HG03039 (cell line): ENCODE measurements around the gene TMEM229B.

Experiments
- ATAC-seq: cut with Tn5 transposase; IDR thresholded peaks from one replicate; pipeline ENCODE4 v1.9.1; 2021; ENCODE audit warnings: mild to moderate bottlenecking, moderate library complexity; ENCODE audit not compliant: unreplicated experiment

TMEM229B gene

DNA sequence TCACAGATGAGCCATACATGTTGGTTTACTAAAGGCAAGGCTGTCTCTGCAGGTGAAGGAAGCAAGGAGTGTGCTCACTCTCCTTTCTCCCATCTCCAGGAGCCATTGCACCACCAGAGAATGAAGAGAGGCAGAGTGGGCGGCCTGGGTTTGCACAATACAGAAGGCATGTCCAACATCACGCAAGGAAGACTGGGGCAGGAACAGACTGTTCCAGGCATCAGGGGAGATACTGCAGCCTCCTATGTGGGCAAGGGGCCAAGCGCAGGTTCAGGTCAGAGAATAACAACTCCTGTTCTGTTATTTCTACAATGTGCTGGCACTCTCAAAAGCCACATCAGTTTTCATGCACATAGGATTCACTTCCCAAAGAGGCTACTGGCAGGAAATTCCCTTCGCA lies 1.7 kb upstream of the TMEM229B start:
- no peak for ATAC-seq

DNA sequence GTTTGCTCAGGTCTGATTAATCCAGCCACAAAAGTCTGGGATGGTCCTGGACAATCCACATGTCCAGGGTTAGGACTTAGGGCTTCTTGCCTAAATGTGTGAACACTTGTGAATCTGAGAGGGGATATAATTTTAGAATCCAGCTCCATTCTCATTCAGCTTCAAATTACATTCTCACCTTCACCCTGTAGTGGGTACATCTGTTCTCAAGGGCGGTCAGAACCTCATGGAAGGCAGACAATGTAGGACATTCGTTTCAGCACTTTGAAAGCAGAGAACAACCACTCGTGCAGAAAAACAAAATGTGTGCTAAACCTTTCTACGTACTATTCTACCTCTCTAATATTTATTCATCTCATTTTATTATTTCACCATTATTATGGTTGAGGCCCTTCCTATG lies 1.2 kb downstream of the TMEM229B start:
- no peak for ATAC-seq

DNA sequence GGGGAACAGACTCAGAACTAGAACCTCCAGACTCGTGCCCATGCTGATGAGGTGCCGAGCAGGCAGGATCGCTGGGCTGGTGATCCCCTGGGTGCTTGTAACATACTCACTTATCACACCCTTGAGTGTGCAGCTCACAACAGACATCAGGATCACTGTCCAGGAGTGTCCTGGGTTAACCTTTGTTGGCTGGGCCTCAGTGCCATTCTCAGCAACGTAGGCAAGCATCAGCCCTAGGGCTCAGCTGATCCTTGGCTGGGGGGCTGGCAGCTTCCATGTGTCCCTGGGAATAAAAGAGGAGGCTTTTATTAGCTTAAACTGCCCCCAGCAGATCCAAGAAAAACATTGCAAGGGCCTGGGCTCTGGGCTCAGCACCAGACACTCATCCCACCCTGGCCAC lies 1.6 kb downstream of the TMEM229B start:
- ATAC-seq, result no peak

DNA sequence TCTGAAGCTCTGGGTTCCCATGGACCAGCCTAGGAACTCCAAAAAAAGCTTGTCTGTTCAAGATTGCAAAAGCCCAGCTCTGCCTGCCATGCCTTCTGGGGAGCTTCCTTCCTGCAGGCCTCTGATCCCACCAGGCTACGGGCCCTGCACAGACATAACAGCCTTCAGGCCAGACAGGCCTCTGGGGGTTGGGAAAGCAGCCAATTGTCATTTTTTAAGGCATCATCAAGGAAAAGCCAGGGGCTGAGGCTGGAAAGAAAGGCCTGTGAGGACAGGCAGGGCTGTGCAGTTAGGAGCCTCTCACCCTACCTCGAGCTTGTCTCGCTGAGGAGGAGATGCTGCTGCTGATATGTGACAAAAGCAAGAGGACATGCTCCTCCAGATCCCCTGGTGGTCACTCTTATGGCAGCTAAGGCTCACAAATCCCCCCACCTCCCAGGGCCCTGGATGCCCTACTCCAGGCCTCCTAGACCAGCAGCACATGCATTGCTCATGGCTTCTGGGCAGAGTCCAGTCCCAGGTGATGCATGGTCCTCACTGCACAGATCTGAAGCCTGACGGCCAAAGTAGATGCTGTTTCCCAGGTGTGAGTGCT lies 2.9 kb downstream of the TMEM229B start:
- ATAC-seq, result no peak

DNA sequence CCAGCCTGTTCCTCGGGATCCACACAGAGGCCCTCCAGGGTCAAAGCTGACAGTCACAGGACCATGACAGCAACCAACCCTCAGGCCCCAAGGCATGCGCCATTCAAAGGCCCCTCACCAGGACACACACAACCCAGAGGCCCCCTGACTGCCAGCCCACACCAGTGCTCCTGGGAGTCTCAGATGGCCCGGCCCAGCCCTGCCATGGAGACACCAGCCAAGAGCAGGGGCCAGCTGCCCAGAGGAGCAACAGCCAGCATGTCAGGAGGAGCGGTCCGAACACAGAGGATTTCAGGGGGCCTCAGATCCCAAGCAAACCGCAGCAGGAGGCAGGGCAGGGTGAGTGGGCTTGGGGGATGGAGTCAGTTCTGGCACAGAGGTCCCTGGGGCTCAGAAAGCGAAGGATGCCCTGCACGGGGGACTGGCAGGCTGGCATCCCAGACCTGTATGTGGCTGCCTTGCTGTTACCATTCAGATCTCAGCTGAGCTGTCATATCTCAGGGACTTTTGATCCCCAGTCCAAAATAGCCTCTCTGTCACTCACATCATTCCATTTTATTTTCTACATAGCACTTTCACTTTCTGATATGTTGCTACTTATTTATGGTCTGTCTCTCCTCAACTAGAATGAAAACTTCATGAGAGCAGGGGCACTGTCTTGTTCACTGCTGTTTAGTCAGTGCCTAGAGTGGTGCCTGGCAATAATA lies 4.8 kb downstream of the TMEM229B start:
- no peak for ATAC-seq

DNA sequence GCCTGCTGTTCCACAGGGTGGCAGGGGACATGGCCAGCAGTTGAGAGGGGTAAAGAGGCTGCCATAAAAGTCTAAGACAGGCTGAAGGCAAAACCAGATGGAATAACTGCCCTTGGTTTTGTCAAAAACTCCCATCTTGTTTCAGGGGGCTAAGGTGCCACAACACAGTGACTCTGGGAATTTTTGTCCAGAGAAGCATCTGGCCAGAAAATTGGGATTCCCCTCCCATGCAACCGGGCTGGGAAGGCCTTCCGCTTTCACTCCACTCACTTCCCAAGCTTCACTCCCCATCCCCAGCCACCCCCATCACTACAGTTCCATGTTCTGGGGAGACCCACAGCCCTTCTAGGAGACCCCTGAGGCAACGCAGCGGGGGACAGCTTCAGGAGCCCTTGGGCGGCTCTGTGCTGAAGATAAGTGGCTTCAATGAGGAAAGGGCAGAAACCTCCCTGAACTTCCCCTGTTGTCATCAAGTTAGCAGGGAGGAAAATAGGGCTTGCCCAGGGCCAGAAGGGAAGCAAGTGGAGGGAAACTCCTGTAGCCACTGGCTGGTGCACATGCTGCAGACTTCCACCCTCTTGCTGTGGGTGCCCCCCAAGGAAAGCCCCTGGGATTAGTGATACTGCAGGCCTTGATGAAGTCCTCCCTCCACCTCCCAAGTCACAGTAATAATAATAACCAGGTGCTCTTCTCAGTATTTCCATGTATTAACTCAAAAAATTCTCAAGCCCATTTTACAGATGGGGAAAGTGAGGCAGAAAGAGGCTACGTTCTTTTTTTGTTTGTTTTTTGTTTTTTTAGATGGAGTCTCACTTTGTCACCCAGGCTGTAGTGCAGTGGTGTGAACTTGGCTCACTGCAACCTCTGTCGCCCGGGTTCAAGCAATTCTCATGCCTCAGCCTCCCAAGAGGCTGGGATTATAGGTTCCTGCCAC lies 6.0 kb downstream of the TMEM229B start:
- ATAC-seq, result no peak

DNA sequence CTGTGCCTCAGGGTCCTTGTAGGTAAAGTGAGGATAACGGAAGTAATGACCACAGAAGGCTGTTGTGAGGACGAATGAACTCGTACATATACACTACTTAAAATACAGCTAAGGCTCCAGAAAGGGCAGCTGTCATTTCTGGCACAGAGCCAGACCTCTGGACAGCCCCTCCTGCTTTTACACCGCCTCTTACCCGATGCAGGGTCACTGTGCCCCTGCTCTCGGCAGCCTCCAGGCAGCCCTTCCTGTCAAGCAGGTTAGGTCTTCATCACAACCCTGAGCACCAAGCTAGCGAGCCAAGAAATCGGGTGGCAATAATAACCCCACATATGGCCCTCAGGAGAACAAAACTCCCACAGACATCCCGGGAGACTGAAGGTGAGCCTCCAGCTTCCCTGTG lies 8.5 kb downstream of the TMEM229B start:
- no peak for ATAC-seq

DNA sequence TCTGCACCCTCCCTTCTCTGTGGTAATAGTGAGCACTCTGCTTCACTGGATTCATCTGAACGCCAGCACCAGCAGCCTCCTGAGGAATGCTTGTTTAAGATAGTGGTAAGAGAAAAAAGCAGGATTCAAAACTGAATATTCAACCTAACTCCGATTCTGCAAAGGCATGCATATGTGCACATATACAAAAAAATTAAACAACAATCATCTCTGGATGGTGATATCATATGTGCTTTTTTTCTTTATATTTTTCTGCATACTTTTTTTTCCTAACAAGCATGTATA lies 9.8 kb downstream of the TMEM229B start:
- no peak for ATAC-seq

DNA sequence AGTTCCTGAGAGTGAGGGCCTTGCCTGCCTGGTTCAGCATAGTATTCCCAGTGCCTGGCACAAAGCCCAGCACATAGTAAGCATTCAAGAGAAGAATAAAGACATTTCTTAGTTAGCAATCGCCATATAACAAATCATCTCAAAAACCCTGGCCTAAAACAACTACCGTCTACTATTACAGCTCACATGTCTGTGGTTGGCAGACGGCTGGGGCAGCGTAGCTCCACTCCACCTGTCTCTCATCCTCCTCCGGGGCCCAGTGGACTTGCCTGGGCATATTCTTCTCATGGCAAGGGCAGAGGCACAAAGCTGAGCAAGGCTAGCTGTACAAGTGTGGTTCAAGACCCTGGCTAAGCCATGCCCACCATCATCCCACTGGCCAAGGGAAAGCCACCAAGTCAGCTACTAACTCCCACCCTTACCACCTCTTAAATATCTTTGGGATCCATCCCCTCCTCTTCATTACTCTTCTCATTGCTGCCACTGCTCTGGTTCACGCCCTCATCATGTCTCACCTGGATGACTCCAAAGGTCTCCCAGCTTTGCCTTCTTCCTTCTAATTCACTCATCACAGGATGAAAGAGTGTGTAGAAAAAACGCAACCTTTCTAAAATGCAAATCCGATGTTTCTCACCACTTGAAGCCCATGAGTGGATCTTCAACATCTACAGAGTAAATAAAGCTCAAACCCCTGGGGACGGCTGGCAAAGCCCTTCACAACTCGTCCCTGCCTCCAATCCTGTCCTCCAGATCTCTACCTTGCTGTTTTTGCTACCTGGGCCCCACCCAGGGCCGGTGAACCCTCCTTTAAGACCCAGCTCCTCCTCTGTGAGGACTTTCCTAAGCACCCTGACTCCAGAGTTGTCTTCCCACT lies 10.4 kb downstream of the TMEM229B start:
- ATAC-seq, result no peak

DNA sequence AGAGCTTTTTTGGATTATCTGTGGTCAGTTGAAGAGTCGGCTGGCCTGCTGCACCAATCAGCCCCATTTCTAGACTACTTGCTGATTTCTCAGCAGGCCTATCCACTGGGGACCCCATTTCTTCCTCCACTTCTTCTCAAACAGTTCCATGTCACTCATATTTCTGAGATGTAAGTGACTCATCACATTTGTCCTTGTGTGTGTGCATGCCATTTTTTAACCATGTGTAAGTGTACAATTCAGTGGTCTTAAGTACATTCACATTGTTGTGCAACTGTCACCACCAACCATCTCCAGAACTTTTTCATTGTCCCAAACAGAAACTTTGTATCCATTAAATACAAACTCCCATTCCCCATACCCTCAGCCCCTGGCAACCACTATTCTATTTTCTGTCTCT lies 14.2 kb downstream of the TMEM229B start:
- ATAC-seq, result no peak

DNA sequence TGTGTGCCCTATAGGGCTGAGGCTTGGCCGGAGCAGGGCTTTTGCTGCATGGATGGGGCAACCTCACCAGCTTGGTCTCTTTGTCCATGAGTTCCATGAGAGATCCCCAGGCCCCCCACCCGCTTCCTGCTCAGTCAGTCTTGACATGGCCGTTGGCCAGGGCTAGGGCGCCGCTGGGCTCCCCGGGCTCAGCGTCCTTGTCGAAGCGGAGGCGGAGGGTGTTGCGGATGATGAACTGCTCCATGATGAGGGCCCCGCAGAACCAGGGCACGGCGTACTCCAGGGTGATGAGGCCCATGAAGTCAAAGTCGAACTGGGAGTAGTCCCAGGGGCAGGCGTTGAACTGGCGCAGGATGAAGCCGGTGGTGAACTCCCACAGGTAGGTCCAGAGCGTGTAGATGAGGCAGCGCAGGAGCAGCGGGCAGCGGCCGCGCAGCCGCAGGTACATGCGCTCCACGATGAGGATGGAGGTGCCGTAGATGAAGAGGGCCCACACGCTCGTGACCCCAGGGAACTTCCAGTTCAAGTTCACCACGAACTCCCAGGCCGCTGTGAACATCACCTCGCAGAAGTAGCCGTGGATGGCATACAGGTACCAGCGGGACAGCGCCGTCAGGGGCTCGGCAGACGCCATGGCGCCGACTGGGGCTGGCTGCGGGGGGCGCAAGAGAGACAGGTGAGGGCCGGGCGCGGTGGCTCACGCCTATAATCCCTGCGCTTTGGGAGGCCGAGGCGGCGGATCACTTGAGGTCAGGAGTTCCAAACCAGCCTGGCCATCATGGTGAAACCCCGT lies 15.0 kb downstream of the TMEM229B start:
- ATAC-seq, result no peak

DNA sequence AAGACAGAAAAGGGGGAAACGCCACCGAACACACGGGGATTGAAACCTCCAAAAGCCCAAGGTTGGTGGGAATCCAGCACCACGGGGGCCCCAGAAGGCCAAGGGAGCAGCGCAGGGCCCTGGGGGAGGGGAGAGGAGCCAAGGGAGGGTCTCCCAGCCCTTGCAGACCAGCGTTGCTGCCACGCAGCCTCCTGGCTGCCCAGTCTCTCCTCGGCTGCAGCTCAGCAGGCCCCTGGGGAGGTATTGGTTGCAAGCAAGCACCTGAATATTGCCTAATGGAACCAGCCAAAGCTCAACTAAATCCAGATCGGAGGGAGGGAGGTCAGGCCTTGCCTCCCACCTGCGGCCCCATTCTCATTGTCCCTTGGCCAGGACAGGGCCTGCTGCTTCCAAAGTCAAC lies 15.8 kb downstream of the TMEM229B start:
- ATAC-seq, result no peak

DNA sequence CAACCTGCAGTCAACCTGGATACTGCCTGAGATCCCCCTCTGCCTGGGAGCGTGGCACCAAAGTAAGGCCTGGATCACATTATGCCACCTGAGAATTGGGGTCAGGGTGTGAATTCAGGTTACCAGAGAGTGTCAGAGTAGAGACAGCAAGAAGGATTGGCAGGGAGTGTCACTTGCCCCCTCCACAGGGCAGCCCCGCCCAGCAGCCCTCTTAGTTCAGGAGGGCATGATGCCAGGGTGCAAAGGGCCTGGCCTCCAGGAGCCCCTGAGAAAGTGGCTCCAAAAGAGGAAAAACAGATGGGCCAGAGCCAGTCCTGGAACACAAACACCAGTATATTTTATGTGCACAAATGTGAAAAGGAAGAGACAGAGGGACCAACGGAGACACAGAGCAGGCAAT lies 18.6 kb downstream of the TMEM229B start:
- ATAC-seq, result no peak

DNA sequence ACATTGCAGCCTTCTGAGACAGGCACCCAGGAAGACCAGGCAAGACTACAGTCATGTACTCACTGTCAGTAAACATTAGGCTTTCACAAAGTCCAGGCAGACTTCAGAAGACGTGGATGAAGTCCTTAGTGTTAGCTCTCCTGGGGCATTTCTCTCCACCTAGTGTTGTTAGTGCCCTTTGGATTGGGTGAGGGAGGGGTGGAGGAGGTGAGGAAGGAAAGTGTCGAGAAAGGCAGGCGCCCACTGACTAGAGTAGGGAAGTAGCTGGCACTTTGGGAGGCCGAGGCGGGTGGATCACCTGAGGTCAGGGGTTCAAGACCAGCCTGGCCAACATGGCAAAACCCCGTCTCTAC lies 20.2 kb downstream of the TMEM229B start:
- no peak for ATAC-seq

DNA sequence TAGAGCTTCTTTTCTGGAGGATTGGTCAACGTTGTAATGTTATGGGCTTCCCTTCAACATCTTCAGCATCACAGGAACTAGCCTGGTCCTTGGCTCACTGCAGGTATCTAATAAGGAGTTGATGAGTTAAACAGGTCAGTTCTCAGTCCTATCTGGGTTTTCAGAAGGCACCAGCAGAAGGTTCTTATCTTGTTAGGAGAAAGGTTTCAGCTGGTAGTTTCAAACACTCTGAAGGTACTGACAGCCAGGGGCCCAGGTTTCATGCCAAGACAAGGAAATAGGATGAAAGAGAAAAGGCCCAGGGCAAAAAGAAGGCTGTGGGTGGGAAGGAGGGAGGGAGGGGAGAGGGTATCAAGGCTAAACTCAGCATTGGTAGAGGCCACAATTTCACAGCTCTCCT lies 21.4 kb downstream of the TMEM229B start:
- ATAC-seq, result no peak

DNA sequence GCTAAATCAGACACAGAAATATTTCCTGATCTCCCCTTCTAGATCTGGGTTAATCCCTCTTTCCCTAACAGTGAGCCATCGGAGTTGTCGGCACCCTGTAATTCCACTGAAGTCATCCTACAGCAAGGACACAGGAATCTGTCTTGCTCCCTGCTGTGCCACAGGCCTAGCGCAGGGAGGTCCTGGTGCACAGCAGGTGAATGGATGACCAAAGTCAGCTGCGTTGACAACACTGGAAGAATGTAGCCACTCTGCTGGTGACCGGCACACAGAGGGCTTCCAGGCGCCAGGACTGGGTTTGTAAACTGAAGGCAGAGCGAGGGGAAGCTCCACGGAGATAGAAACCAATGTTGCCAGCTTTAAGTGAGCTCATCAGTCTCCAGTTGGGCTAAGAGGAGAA lies 23.6 kb downstream of the TMEM229B start:
- no peak for ATAC-seq

DNA sequence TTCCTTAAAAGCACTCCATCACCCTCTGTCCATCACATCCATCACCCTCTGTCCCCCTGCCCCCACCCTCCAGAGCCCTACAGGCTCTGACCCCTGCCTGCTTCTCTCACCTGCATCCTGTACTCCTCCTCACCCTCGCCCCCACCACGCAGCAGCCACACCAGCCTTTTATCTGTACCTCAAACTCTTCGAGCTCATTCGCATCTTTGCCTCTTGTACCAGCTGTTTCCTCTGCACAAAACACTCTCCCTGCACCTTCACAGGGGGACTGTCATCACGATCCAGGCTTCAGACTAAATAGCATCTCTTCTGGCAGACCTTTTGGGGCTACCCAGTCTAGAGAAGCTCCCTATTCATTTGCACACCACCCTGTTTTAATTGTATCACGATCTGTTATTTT lies 24.1 kb downstream of the TMEM229B start:
- ATAC-seq, result no peak

DNA sequence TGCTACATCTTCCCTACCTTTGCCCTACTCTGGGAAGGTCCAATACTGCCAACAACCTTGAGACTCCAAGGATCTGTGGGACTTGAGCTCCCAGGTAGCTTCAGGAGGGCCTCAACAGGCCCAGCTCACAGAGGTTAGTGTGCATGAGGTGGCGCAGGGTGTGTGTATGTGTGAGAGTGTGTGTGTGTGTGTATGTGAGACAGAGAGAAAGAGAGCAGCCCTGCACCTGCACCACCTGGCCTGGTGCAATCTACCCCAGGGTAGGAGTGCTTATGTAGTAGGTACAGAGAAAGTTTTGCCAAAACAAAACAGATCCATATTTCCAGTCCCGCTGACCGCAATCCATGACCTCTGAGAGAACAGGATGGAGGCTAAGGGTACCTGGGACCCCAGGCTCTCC lies 24.6 kb downstream of the TMEM229B start:
- ATAC-seq, result no peak

DNA sequence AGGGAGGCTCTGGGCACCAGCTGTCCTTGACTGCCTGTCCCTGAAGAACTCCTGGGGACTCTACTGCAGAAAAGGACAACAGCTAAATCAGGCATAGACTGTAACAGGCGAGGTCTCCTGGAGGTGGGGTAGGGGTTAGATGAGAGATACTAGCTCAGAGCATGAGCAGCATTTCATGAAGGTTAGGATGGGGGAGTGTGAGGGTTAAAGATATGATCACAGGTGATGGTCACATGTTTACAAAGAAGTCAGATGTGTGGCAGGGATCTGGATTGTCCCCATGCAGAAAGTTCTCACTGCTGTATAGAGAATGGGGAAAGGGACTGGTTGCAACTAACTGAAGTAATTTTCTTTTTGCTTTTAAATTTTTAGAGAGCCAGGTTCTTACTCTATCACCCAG lies 26.5 kb downstream of the TMEM229B start:
- no peak for ATAC-seq

DNA sequence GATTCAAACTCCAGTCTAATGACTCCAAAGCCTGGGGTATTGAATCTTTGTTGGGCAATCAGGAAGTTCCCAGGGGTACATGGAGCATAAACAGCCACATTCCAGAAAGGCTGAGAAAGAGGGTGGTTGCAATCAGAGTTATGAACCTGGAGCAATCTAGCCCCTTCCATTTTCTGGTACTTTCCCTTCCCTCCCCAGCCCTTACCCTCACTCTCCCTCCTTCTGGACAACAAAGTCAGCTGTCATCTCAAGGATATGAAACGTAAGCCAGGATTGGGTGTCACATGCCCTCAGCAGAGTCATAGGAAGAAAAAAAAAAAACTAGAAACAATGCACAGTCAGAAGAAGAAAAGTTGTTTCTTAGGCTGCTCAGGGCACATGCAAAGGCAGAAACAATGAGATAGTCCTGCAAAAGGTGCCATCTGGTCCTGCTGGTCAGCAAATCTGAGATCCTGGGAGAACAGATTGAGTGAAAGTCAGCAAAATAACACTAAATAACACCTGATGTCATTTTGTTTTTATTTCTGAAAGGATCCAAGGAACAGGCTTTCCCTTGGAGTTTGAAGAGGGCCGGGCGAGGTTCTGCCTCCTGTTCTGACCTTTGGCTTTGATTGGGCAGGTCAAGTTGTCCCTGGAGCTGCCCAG lies 27.1 kb downstream of the TMEM229B start:
- no peak for ATAC-seq
